Esophagus muscularis mucosa (tissue), 4 donors: ENCODE measurements around the gene TFPI.

ENCODE experiments used
- CTCF ChIP-seq, 3 experiments: fragments of 200-600 bp in 2 of 3; fragments of 450-650 bp in 1 of 3; sonication (generic) in 2 of 3; IDR thresholded peaks; one replicate each; pipeline ENCODE4 v1.5.1; 2017 to 2019; ENCODE audit warnings: antibody characterized with exemption in 3 of 3, mild to moderate bottlenecking in 2 of 3, moderate library complexity in 1 of 3
- EP300 ChIP-seq: sonication (generic); formaldehyde crosslinking; IDR thresholded peaks from one replicate; pipeline ENCODE4 v1.6.1; 2017; ENCODE audit warnings: antibody characterized with exemption
- POLR2A ChIP-seq: fragments of 450-650 bp; IDR thresholded peaks from one replicate; pipeline ENCODE4 v1.6.1; 2017; ENCODE audit warnings: antibody characterized with exemption, moderate library complexity, mild to moderate bottlenecking, low read depth
- POLR2AphosphoS5 ChIP-seq, 2 donors: sonication (generic); formaldehyde crosslinking; IDR thresholded peaks; one replicate each; pipeline ENCODE4 v1.6.1; 2017; ENCODE audit warnings: antibody characterized with exemption in 2 of 2

GRCh38 chr2:187419808-187420207, 134.4 kb downstream of the TFPI start:
- TF ChIP-seq CTCF (IDR thresholded peaks at IDR 0.05) (no peak), POLR2AphosphoS5 (IDR thresholded peaks at IDR 0.05) (no peak), POLR2A (no peak), EP300 (no peak)
